ENCODE results near the gene ACTG1.

DNA sequence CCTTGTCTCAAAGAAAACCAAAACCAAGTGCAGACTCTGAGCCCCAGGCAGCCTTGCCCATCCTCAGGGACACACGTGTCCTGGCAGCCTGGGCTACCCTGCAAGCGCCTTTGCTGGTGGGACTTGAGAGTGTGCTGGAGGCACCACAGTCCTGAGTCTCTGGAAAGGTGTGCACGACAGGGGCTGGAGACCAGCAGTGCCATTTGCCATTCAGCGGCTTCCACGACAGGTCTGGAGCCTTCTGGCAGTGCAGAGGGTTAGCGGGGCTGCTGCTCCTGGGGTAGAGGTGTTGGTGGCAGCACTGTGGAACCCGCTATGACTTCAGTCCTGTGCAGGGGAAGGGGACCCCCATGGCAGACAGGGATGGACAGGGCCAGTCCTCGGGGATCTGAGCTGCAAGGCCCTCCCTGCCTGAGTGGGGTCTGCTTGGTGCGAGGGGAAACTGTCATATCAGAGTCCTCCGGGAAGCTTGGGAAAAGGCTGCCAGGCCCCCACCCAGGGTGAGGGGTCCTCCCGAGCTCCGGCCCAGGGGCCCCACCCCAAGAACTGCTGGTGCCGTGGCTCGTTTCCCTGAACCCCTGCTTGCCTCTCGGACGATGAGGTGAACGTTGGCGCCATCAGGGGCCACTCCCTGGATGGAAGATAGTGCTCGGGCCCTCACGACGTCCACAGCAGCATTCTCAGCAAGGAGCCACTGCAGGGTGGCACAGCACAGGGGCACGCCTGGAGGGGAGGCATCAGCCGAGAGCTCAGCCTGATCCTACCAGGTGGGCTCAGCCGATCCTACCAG lies 32.8 kb upstream of the ACTG1 start:
- no peak for TF ChIP-seq EP300 (IDR thresholded peaks at IDR 0.05)
- TF ChIP-seq, protein P1, sequence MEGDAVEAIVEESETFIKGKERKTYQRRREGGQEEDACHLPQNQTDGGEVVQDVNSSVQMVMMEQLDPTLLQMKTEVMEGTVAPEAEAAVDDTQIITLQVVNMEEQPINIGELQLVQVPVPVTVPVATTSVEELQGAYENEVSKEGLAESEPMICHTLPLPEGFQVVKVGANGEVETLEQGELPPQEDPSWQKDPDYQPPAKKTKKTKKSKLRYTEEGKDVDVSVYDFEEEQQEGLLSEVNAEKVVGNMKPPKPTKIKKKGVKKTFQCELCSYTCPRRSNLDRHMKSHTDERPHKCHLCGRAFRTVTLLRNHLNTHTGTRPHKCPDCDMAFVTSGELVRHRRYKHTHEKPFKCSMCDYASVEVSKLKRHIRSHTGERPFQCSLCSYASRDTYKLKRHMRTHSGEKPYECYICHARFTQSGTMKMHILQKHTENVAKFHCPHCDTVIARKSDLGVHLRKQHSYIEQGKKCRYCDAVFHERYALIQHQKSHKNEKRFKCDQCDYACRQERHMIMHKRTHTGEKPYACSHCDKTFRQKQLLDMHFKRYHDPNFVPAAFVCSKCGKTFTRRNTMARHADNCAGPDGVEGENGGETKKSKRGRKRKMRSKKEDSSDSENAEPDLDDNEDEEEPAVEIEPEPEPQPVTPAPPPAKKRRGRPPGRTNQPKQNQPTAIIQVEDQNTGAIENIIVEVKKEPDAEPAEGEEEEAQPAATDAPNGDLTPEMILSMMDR (IDR thresholded peaks at IDR 0.05) = no peak
- no peak for TF ChIP-seq POLR2A (IDR thresholded peaks at IDR 0.05)
- TF ChIP-seq POLR2AphosphoS5 (IDR thresholded peaks at IDR 0.05) = no peak
